Astrocyte (in vitro differentiated cells and primary cell): ENCODE measurements around the gene WDR12. TPM values are rescaled to one million over a fixed set of nuclear protein-coding genes. Genes with fewer than 3 reads are reported as not detected.
"Not testable (repeated sequence)": the region's sequence is repeated elsewhere in the genome, so short reads cannot be mapped to it uniquely, and the experiment has no call there.

Experiments used
- DNase-seq: peaks from one replicate; pipeline ENCODE4 v3.0.0-alpha.2; 2010; ENCODE audit warnings: low read depth
- FAIRE-seq: peaks from 2 replicates; lab custom pipeline; 2011; peaks lifted over from hg19 to GRCh38; lab: Jason Lieb, UNC
- H2AFZ ChIP-seq: 2 replicates; pipeline ENCODE4 v1.6.0; 2012; ENCODE audit warnings: low read depth, low read length, inconsistent platforms
- H3K27ac ChIP-seq: 2 replicates; pipeline ENCODE4 v1.5.1; 2011; ENCODE audit warnings: low read depth, low read length, inconsistent platforms
- H3K27me3 ChIP-seq: 2 replicates; pipeline ENCODE4 v1.6.0; 2011; ENCODE audit warnings: low read length, inconsistent platforms; ENCODE audit not compliant: insufficient read depth
- H3K36me3 ChIP-seq: 2 replicates; pipeline ENCODE4 v1.5.1; 2011; ENCODE audit warnings: low read length, inconsistent platforms; ENCODE audit not compliant: insufficient read depth
- H3K4me1 ChIP-seq: 2 replicates; pipeline ENCODE4 v1.5.1; 2011; ENCODE audit warnings: low read length, inconsistent platforms; ENCODE audit not compliant: insufficient read depth
- H3K4me2 ChIP-seq: 2 replicates; pipeline ENCODE4 v1.6.0; 2012; ENCODE audit warnings: low read length, inconsistent platforms
- H3K4me3 ChIP-seq: 2 replicates; pipeline ENCODE4 v1.5.1; 2011; ENCODE audit warnings: low read depth, mild to moderate bottlenecking, low read length, inconsistent platforms; ENCODE audit not compliant: insufficient read depth
- H3K79me2 ChIP-seq: 2 replicates; pipeline ENCODE4 v1.6.0; 2012; ENCODE audit warnings: mild to moderate bottlenecking, low read length, inconsistent platforms; ENCODE audit not compliant: insufficient read depth
- H3K9ac ChIP-seq: 2 replicates; pipeline ENCODE4 v1.6.0; 2012; ENCODE audit warnings: mild to moderate bottlenecking, low read length, inconsistent platforms
- H3K9me3 ChIP-seq: 2 replicates; pipeline ENCODE4 v1.5.1; 2012; ENCODE audit warnings: low read depth, mild to moderate bottlenecking, low read length, inconsistent platforms; ENCODE audit not compliant: insufficient read depth
- H4K20me1 ChIP-seq: 2 replicates; pipeline ENCODE4 v1.6.0; 2012; ENCODE audit warnings: low read length, inconsistent platforms; ENCODE audit not compliant: insufficient read depth
- H3K27ac Mint-ChIP-seq: one replicate; pipeline ENCODE4 v1.8.0; 2021; ENCODE audit warnings: mild to moderate bottlenecking, mixed read lengths; ENCODE audit not compliant: unreplicated experiment
- H3K27me3 Mint-ChIP-seq: one replicate; pipeline ENCODE4 v1.8.0; 2021; ENCODE audit warnings: low read depth, mixed read lengths; ENCODE audit not compliant: unreplicated experiment
- H3K36me3 Mint-ChIP-seq: one replicate; pipeline ENCODE4 v1.8.0; 2021; ENCODE audit warnings: low read depth, mixed read lengths; ENCODE audit not compliant: unreplicated experiment
- H3K4me1 Mint-ChIP-seq: one replicate; pipeline ENCODE4 v1.8.0; 2021; ENCODE audit warnings: low read depth, mixed read lengths; ENCODE audit not compliant: unreplicated experiment
- H3K4me3 Mint-ChIP-seq: one replicate; pipeline ENCODE4 v1.8.0; 2021; ENCODE audit warnings: mild to moderate bottlenecking, moderate library complexity, mixed read lengths; ENCODE audit not compliant: unreplicated experiment
- H3K9me3 Mint-ChIP-seq: one replicate; pipeline ENCODE4 v1.8.0; 2021; ENCODE audit warnings: mild to moderate bottlenecking, mixed read lengths; ENCODE audit not compliant: unreplicated experiment
- EZH2 ChIP-seq: IDR thresholded peaks from 2 replicates; pipeline ENCODE4 v1.6.1; 2012; ENCODE audit warnings: mild to moderate bottlenecking, low read length, inconsistent platforms; ENCODE audit not compliant: insufficient read depth
- total RNA-seq: library from RNA; stranded (reverse); gene quantifications from 2 replicates; pipeline ENCODE4 v1.2.1, GENCODE V29; 2021
- TF ChIP-seq, protein P1 (sequence below): IDR thresholded peaks from 2 replicates; pipeline ENCODE4 v1.5.1; 2011; ENCODE audit warnings: low read depth, mild to moderate bottlenecking, inconsistent platforms, low read length, moderate library complexity; ENCODE audit not compliant: insufficient read depth

Gene WDR12
- total RNA-seq, 1 donor from 2014 or later, result 60.6 TPM

DNA sequence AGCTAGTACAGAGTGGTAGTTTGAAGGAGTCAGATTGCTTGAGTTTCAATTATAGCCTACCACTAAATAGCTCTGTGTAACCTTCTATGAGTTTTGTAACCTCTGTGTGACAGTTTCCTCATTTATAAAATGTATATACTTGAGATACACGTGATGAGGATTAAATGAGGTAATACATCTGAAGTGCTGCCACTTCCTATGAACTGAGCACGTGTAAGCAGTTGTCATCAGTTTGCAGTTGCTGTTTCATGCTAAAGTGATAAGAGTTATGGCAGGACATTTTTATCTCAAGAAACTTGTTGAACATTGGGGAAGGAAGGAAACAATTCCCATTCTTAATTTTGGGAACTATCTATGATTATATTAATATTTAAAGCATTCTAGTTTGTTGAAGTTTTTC lies 39.1 kb upstream of the WDR12 start:
- Mint-ChIP-seq H3K9me3 (peaks cover 9% of the 10 kb centered on the region), H3K27ac (no peak overlapping the region), H3K4me1 (no peaks in the 10 kb centered on the region), H3K4me3 (no peak overlapping the region), H3K36me3 (peaks cover 13% of the 10 kb centered on the region), H3K27me3 (no peaks in the 10 kb centered on the region)
- FAIRE-seq (peak; percentile 5), DNase-seq (no peak)
- Histone ChIP-seq H3K4me2 (no peak overlapping the region), H3K79me2 (no peaks in the 10 kb centered on the region), H3K27me3 (no peaks in the 10 kb centered on the region), H3K36me3 (no peaks in the 10 kb centered on the region), H3K4me1 (no peaks in the 10 kb centered on the region), H3K9ac (no peak overlapping the region), H3K4me3 (no peak overlapping the region), H3K9me3 (no peaks in the 10 kb centered on the region), H4K20me1 (no peaks in the 10 kb centered on the region), H3K27ac (no peak overlapping the region), H2AFZ (no peak overlapping the region)
- TF ChIP-seq, protein P1, sequence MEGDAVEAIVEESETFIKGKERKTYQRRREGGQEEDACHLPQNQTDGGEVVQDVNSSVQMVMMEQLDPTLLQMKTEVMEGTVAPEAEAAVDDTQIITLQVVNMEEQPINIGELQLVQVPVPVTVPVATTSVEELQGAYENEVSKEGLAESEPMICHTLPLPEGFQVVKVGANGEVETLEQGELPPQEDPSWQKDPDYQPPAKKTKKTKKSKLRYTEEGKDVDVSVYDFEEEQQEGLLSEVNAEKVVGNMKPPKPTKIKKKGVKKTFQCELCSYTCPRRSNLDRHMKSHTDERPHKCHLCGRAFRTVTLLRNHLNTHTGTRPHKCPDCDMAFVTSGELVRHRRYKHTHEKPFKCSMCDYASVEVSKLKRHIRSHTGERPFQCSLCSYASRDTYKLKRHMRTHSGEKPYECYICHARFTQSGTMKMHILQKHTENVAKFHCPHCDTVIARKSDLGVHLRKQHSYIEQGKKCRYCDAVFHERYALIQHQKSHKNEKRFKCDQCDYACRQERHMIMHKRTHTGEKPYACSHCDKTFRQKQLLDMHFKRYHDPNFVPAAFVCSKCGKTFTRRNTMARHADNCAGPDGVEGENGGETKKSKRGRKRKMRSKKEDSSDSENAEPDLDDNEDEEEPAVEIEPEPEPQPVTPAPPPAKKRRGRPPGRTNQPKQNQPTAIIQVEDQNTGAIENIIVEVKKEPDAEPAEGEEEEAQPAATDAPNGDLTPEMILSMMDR, result no peak
- no peak for TF ChIP-seq EZH2

DNA sequence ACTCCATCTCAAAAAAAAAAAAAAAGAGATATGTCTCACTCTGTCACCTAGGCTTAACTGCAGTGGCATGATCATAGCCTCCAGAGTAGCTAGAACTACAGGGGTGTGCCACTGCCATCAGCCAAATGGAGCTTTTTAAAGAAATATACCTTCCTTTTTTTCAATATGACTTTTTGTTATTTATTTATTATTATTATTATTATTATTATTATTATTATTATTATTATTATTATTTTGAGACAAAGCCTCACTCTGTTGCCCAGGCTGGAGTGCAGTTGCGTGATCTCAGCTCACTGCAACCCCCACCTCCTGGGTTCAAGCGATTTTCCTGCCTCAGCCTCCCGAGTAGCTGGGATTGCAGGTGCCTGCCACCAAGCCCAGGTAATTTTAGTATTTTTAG lies 37.9 kb upstream of the WDR12 start:
- not testable (repeated sequence) for H3K4me1 Mint-ChIP-seq, H3K9ac ChIP-seq, H3K9me3 ChIP-seq, H3K4me2 ChIP-seq, H3K4me3 Mint-ChIP-seq, H3K36me3 ChIP-seq, H3K4me3 ChIP-seq, DNase-seq, H3K27me3 Mint-ChIP-seq, FAIRE-seq, H4K20me1 ChIP-seq, H3K27me3 ChIP-seq, H3K79me2 ChIP-seq, H2AFZ ChIP-seq, H3K27ac ChIP-seq, H3K4me1 ChIP-seq, H3K9me3 Mint-ChIP-seq, H3K27ac Mint-ChIP-seq
- peaks cover 19% of the 10 kb centered on the region for H3K36me3 Mint-ChIP-seq

DNA sequence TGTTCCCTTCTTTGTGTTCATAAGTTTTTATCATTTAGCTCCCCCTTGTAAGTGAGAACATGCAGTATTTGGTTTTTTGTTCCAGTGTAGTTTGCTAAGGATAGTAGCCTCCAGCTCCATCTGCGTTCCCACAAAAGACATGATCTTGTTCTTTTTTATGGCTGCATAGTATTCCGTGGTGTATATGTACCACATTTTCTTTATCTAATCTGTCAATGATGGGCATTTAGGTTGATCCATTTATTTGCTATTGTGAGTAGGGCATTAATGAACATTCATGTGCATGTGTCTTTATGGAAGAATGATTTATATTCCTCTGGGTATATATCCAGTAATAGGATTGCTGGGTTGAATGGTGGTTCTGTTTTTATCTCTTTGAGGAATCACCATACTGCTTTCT lies 34.0 kb upstream of the WDR12 start:
- Histone ChIP-seq H3K36me3 (peaks cover 3% of the 10 kb centered on the region), H3K4me1 (no peaks in the 10 kb centered on the region), H3K79me2 (no peaks in the 10 kb centered on the region), H3K27me3 (no peaks in the 10 kb centered on the region), H4K20me1 (no peaks in the 10 kb centered on the region), H3K27ac (no peak overlapping the region), H2AFZ (no peak overlapping the region), H3K9ac (no peak overlapping the region), H3K4me2 (no peak overlapping the region), H3K9me3 (no peaks in the 10 kb centered on the region), H3K4me3 (no peak overlapping the region)
- DNase-seq (no peak), FAIRE-seq (peak; percentile 17)
- Mint-ChIP-seq H3K27ac (no peak overlapping the region), H3K27me3 (no peaks in the 10 kb centered on the region), H3K9me3 (peaks cover 9% of the 10 kb centered on the region), H3K4me1 (peaks cover 2% of the 10 kb centered on the region), H3K4me3 (no peak overlapping the region), H3K36me3 (peaks cover 20% of the 10 kb centered on the region)
- TF ChIP-seq, protein P1, result no peak
- no peak for TF ChIP-seq EZH2
